B cell (primary cell): Measurements from ENCODE around the gene TLR10. TPM values are rescaled to one million over a fixed set of nuclear protein-coding genes. Genes with fewer than 3 reads are reported as not detected.

Experiments
- ATAC-seq: fragments of 200-7000 bp; cut with Tn5 transposase; one replicate; pipeline ENCODE4 v1.10.0; 2021; ENCODE audit warnings: low read depth, mild to moderate bottlenecking, moderate number of reproducible peaks, moderate library complexity
- CTCF ChIA-PET: fragments of 350-600 bp; sonication (Branson Sonifier 250); formaldehyde crosslinking; loops from one replicate; lab custom pipeline; 2021; ENCODE audit warnings: antibody characterized with exemption, inconsistent platforms; lab: Charles Lee
- POLR2A ChIA-PET: fragments of 350-600 bp; sonication (Branson Sonifier 250); formaldehyde crosslinking; loops from one replicate; lab custom pipeline; 2021; ENCODE audit warnings: antibody characterized with exemption; lab: Charles Lee
- DNase-seq: peaks from one replicate; pipeline ENCODE4 v3.0.0; 2013
- H2AFZ ChIP-seq: 2 replicates; pipeline ENCODE4 v1.6.1; 2012; ENCODE audit warnings: mild to moderate bottlenecking, low read depth, low read length; ENCODE audit not compliant: insufficient read depth, poor library complexity, severe bottlenecking
- H3K27ac ChIP-seq, 2 donors: 1 replicate in 1 of 2; 2 replicates in 1 of 2; pipeline ENCODE4 v1.5.1; 2012 to 2013; ENCODE audit warnings: low read length in 2 of 2, mild to moderate bottlenecking in 2 of 2, moderate library complexity in 1 of 2
- H3K27me3 ChIP-seq, 4 experiments: fragments of 200-600 bp in 1 of 4; sonication (generic) in 1 of 4; replicated peaks in 1 of 4; 1 replicate in 2 of 4; 2 replicates in 2 of 4; pipeline versions ENCODE4 v1.6.1 to v1.7.0; 2013 to 2016; ENCODE audit warnings: low read length in 3 of 4, mild to moderate bottlenecking in 2 of 4, mixed read lengths in 1 of 4, moderate library complexity in 1 of 4; ENCODE audit not compliant: insufficient read depth in 4 of 4, control insufficient read depth in 3 of 4; ENCODE audit errors: control extremely low read depth in 1 of 4
- H3K36me3 ChIP-seq, 2 experiments: replicated peaks in 1 of 2; 1 replicate in 1 of 2; 2 replicates in 1 of 2; pipeline versions ENCODE4 v1.6.1 to v1.7.1; 2013; ENCODE audit warnings: low read length in 1 of 2; ENCODE audit not compliant: insufficient read depth in 2 of 2, control insufficient read depth in 1 of 2; ENCODE audit errors: control extremely low read depth in 1 of 2, extremely low read depth in 1 of 2
- H3K4me1 ChIP-seq, 2 donors: fragments of 200-600 bp in 1 of 2; sonication (generic) in 1 of 2; 1 replicate in 1 of 2; 2 replicates in 1 of 2; pipeline versions ENCODE4 v1.5.1 to v1.6.1; 2013 to 2017; ENCODE audit warnings: low read length in 2 of 2; ENCODE audit not compliant: control insufficient read depth in 2 of 2, insufficient read depth in 2 of 2
- H3K4me2 ChIP-seq: replicated peaks from 2 replicates; pipeline ENCODE3; 2012; ENCODE audit warnings: mild to moderate bottlenecking, low read depth, low read length; ENCODE audit not compliant: poor library complexity, severe bottlenecking
- H3K4me3 ChIP-seq, 5 experiments: fragments of 200-600 bp in 1 of 5; sonication (generic) in 1 of 5; 1 replicate in 3 of 5; 2 replicates in 2 of 5; pipeline versions ENCODE4 v1.5.1 to v1.7.0; 2011 to 2016; ENCODE audit warnings: low read length in 4 of 5, mild to moderate bottlenecking in 4 of 5, low read depth in 2 of 5, control low read depth in 1 of 5, moderate library complexity in 1 of 5; ENCODE audit not compliant: insufficient read depth in 1 of 5; ENCODE audit errors: control extremely low read depth in 1 of 5, extremely low read depth in 1 of 5
- H3K79me2 ChIP-seq: fragments of 200-600 bp; sonication (generic); one replicate; pipeline ENCODE4 v1.6.0; 2016; ENCODE audit warnings: low read length; ENCODE audit not compliant: control insufficient read depth, insufficient read depth
- H3K9ac ChIP-seq: fragments of 200-600 bp; sonication (generic); 2 replicates; pipeline ENCODE4 v1.6.1; 2017; ENCODE audit warnings: mild to moderate bottlenecking, low read length, moderate library complexity
- H3K9me3 ChIP-seq, 3 donors: one replicate each; pipeline versions ENCODE4 v1.6.1 to v1.7.1; 2013; ENCODE audit warnings: low read length in 2 of 3; ENCODE audit not compliant: control insufficient read depth in 2 of 3, insufficient read depth in 1 of 3; ENCODE audit errors: control extremely low read depth in 1 of 3
- H4K20me1 ChIP-seq: 2 replicates; pipeline ENCODE4 v1.6.0; 2012; ENCODE audit warnings: mild to moderate bottlenecking, low read length; ENCODE audit not compliant: insufficient read depth, control insufficient read depth, poor library complexity, severe bottlenecking
- H3K27ac Mint-ChIP-seq: one replicate; pipeline ENCODE4 v1.8.0; 2021; ENCODE audit warnings: mixed read lengths
- H3K27me3 Mint-ChIP-seq: one replicate; pipeline ENCODE4 v1.8.0; 2021; ENCODE audit warnings: mixed read lengths
- H3K4me1 Mint-ChIP-seq: one replicate; pipeline ENCODE4 v1.8.0; 2021; ENCODE audit warnings: mixed read lengths
- H3K4me3 Mint-ChIP-seq: one replicate; pipeline ENCODE4 v1.8.0; 2021; ENCODE audit warnings: mixed read lengths
- H3K9me3 Mint-ChIP-seq: one replicate; pipeline ENCODE4 v1.8.0; 2022; ENCODE audit warnings: mixed read lengths; ENCODE audit not compliant: insufficient read depth
- EZH2 ChIP-seq: IDR thresholded peaks from 2 replicates; pipeline ENCODE4 v1.6.1; 2012; ENCODE audit warnings: borderline replicate concordance, low read depth, mild to moderate bottlenecking, moderate library complexity, low read length; ENCODE audit not compliant: insufficient read depth, poor library complexity, severe bottlenecking
- WGBS: methylation state at CpG from one replicate; pipeline ENCODE4 v1.1.5; 2013; ENCODE audit warnings: missing lambda C conversion rate; ENCODE audit not compliant: insufficient coverage; 5-methylcytosine and 5-hydroxymethylcytosine counted together
- intact Hi-C: fragments of 100-400 bp; cut with micrococcal nuclease; formaldehyde crosslinking; loops from one replicate; pipeline ENCODE4 v1.10.0; 2022
- polyA plus RNA-seq: library from polyadenylated mRNA; depleted of rRNA; stranded (reverse); fragments of >200 nt; gene quantifications from 2 replicates; pipeline ENCODE4 v1.2.3, GENCODE V29; 2012
- total RNA-seq, 2 donors: library from RNA; stranded (reverse); fragments of 120-200 nt in 1 of 2; gene quantifications; 1 replicate in 1 of 2; 2 replicates in 1 of 2; pipeline versions ENCODE4 v1.2.3 to v1.2.4, GENCODE V29; 2013 to 2022
- TF ChIP-seq, protein P1 (sequence below): fragments of 200-600 bp; IDR thresholded peaks from one replicate; pipeline ENCODE4 v1.8.0; 2022; ENCODE audit warnings: antibody characterized with exemption, mild to moderate bottlenecking

Gene TLR10
- total and polyA plus RNA-seq, 2 donors (not counting 1 experiment from before 2014, with no cell fraction given), result 48.0 to 51.5 TPM

DNA sequence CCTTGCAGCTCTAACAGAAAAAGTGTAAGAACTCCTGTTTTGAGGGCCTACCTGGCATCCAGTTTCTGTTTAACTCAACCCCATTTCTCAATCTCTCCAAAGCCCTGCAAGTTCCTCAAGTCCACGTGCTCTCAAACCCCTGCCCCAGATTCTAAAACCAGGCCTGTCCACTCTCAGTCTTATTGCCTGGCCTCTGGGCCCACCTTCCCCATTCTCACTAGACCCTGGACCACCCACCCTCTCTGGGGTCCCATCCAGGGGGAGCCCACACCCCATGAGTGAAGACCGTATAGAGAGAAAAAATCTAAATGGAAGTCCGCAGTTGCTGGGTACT is 58.3 kb downstream of the TLR10 start:
- Histone ChIP-seq H3K36me3 (no peaks in the 10 kb centered on the region), H4K20me1 (no peaks in the 10 kb centered on the region), H3K4me3 (no peak overlapping the region), H3K27ac (no peak overlapping the region), H3K9me3 (no peaks in the 10 kb centered on the region), H3K4me2 (no peak overlapping the region), H3K79me2 (no peaks in the 10 kb centered on the region), H3K4me1 (no peaks in the 10 kb centered on the region), H3K9ac (no peak overlapping the region), H3K27me3 (no peaks in the 10 kb centered on the region), H2AFZ (no peak overlapping the region)
- POLR2A ChIA-PET, result no interaction called here
- WGBS, result 96% methylated on average over 3 of the region's 3 CpGs
- H3K4me3 Mint-ChIP-seq, result no peak overlapping the region
- no peak for TF ChIP-seq EZH2
- TF ChIP-seq, protein P1, sequence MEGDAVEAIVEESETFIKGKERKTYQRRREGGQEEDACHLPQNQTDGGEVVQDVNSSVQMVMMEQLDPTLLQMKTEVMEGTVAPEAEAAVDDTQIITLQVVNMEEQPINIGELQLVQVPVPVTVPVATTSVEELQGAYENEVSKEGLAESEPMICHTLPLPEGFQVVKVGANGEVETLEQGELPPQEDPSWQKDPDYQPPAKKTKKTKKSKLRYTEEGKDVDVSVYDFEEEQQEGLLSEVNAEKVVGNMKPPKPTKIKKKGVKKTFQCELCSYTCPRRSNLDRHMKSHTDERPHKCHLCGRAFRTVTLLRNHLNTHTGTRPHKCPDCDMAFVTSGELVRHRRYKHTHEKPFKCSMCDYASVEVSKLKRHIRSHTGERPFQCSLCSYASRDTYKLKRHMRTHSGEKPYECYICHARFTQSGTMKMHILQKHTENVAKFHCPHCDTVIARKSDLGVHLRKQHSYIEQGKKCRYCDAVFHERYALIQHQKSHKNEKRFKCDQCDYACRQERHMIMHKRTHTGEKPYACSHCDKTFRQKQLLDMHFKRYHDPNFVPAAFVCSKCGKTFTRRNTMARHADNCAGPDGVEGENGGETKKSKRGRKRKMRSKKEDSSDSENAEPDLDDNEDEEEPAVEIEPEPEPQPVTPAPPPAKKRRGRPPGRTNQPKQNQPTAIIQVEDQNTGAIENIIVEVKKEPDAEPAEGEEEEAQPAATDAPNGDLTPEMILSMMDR, result no peak
- no peaks in the 10 kb centered on the region for H3K9me3 Mint-ChIP-seq
- ATAC-seq, result no peak
- H3K27ac Mint-ChIP-seq, result no peak overlapping the region
- no peaks in the 10 kb centered on the region for H3K27me3 Mint-ChIP-seq
- peaks cover 7% of the 10 kb centered on the region for H3K4me1 Mint-ChIP-seq
- DNase-seq, result no peak
- CTCF ChIA-PET, result interaction anchor here (0.6 to 2.1 kb wide), 2 partner anchors 545 to 570 kb away, joined by 4 to 6 read pairs; no protein-coding TSS in a partner anchor
- intact Hi-C loops, result no loop called here

DNA sequence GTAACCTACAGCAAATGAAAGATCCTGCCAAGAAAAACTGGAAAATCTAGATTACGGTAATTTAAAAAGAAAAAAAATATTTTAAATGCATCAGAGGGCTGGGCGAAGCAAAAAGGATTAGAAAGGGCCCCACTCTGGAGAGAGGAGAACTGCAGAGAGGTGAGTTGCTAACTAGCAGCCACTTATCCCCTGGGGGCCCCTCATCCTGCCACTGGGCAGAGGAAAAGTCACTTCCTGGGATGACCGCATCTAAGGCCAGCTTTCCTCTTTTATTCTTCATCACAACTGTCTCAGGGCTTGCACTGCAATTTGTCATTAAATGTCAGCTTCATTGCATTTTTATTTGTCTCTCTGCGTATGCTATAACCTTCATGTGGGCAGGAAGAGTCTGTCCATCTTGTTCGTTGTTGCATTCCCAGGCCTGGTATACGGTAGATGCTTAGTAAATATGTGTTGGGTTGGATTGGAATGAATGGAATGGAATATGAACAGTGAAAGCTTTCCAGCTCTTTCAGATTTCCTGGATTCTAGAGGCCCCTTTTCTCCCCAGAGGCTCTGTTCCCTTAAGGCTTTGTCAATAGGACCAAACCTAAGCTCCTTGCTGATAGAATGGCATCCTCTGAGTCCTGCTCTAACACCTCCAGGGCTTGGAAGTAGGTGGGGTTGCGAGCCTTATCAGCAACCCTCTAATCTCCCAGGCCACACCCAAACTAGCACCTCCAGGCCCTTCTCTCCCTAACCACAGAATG is 58.9 kb downstream of the TLR10 start:
- Mint-ChIP-seq H3K4me1 (peaks cover 4% of the 10 kb centered on the region), H3K9me3 (no peaks in the 10 kb centered on the region), H3K27me3 (no peaks in the 10 kb centered on the region), H3K27ac (no peak overlapping the region), H3K4me3 (no peak overlapping the region)
- Histone ChIP-seq H3K4me3 (no peak overlapping the region), H3K36me3 (no peaks in the 10 kb centered on the region), H4K20me1 (no peaks in the 10 kb centered on the region), H3K27me3 (no peaks in the 10 kb centered on the region), H3K9ac (no peak overlapping the region), H3K79me2 (no peaks in the 10 kb centered on the region), H3K27ac (no peak overlapping the region), H3K4me1 (no peaks in the 10 kb centered on the region), H3K4me2 (no peak overlapping the region), H3K9me3 (no peaks in the 10 kb centered on the region), H2AFZ (no peak overlapping the region)
- 88% methylated on average over 5 of the region's 7 CpGs for WGBS
- DNase-seq, result no peak
- POLR2A ChIA-PET, result no interaction called here
- intact Hi-C loops, result no loop called here
- CTCF ChIA-PET, result interaction anchor here (0.6 to 2.1 kb wide), 2 partner anchors 544 to 571 kb away, joined by 4 to 6 read pairs; no protein-coding TSS in a partner anchor
- ATAC-seq, result no peak
- TF ChIP-seq EZH2, result no peak
- TF ChIP-seq, protein P1, result no peak
